Measurements from ENCODE around the gene DHTKD1. TPM values are rescaled to one million over a fixed set of nuclear protein-coding genes. Genes with fewer than 3 reads are reported as not detected.

DHTKD1 gene
- polyA plus RNA-seq, 1 of the 3 experiments (the other 2 are of a cell fraction) = 17.7 TPM

- Histone ChIP-seq H3K27me3 (ENCODE audit: insufficient read depth) (no peaks in the 10 kb centered on the region), H4K20me1 (ENCODE audit: insufficient read depth) (peaks cover 3% of the 10 kb centered on the region; the same call in 1 of the 2 replicates), H3K4me1 (ENCODE audit: control insufficient read depth in 1 of 2, insufficient read depth in 2 of 2, low read depth in 1 of 2, low read length in 1 of 2) (peaks cover 0 to 11% of the 10 kb centered on the region in 2 experiments; a peak in 1 of 4 replicates), H3F3A (replicated peaks; ENCODE audit: insufficient read depth) (peaks cover 6% of the 10 kb centered on the region), H3K79me2 (ENCODE audit: insufficient read depth) (peaks cover 94% of the 10 kb centered on the region), H3K9me3 (no peaks in the 10 kb centered on the region), H3K27ac (ENCODE audit: low read depth in 2 of 2, low read length in 1 of 2) (no peak overlapping the region), H3K4me3 (ENCODE audit: low read depth in 2 of 2, low read length in 1 of 2) (no peak overlapping the region), H3K9me2 (no peaks in the 10 kb centered on the region), H3K4me2 (no peak overlapping the region), H2AFZ (ENCODE audit: low read depth) (no peak overlapping the region), H3K9ac (no peak overlapping the region), H3K36me3 (replicated peaks in 1 of 2; ENCODE audit: control insufficient read depth in 1 of 2, insufficient read depth in 2 of 2, low read length in 1 of 2) (peaks cover 3 to 16% of the 10 kb centered on the region in 2 experiments)
- ChIA-PET CTCF (interaction anchor here (0.6 kb wide), 1 partner anchor 1190 kb away, joined by 4 read pairs; no protein-coding TSS in a partner anchor), POLR2A (no interaction called here)
- no peak for TF ChIP-seq FOXJ3 (CRISPR knock-in tag; IDR thresholded peaks at IDR 0.05)
- no peak for TF ChIP-seq ELF1 (IDR thresholded peaks at IDR 0.05)
- no peak for TF ChIP-seq PBX3 (IDR thresholded peaks at IDR 0.05)
- TF ChIP-seq JUND (IDR thresholded peaks at IDR 0.05) = no peak
- TF ChIP-seq REST (IDR thresholded peaks at IDR 0.05; ENCODE audit: low read depth, low read length) = no peak
- TF ChIP-seq POLR2AphosphoS5 (IDR thresholded peaks at IDR 0.05; ENCODE audit: low read depth, low read length) = no peak
- TF ChIP-seq FOSL2 (IDR thresholded peaks at IDR 0.05; ENCODE audit: borderline replicate concordance, low read depth) = no peak
- TF ChIP-seq RAD21 (IDR thresholded peaks at IDR 0.05; ENCODE audit: low read length) = no peak
- TF ChIP-seq RXRA (IDR thresholded peaks at IDR 0.05; ENCODE audit: borderline replicate concordance, low read depth) = no peak
- no peak for TF ChIP-seq RFX5 (IDR thresholded peaks at IDR 0.05; ENCODE audit: low read length)
- no peak for TF ChIP-seq TEAD4 (IDR thresholded peaks at IDR 0.05; ENCODE audit: borderline replicate concordance, insufficient read depth)
- no peak for DNase-seq
- 100% methylated on average over 2 of the region's 2 CpGs for WGBS (ENCODE audit: low lambda C conversion rate)
Measured at GRCh38 chr10:12020574-12020973, 48.2 kb upstream of the DHTKD1 start.

- Histone ChIP-seq H3F3A (replicated peaks; ENCODE audit: insufficient read depth) (peaks cover 6% of the 10 kb centered on the region), H3K36me3 (replicated peaks in 1 of 2; ENCODE audit: control insufficient read depth in 1 of 2, insufficient read depth in 2 of 2, low read length in 1 of 2) (peaks cover 5 to 34% of the 10 kb centered on the region in 2 experiments), H3K9me3 (no peaks in the 10 kb centered on the region), H3K27me3 (ENCODE audit: insufficient read depth) (no peaks in the 10 kb centered on the region), H3K4me3 (ENCODE audit: low read depth in 2 of 2, low read length in 1 of 2) (no peak overlapping the region), H3K9ac (no peak overlapping the region), H2AFZ (ENCODE audit: low read depth) (no peak overlapping the region), H3K4me2 (no peak overlapping the region), H3K4me1 (ENCODE audit: control insufficient read depth in 1 of 2, insufficient read depth in 2 of 2, low read depth in 1 of 2, low read length in 1 of 2) (peaks cover 0 to 11% of the 10 kb centered on the region in 2 experiments; a peak in 1 of 4 replicates), H4K20me1 (ENCODE audit: insufficient read depth) (peaks cover 7% of the 10 kb centered on the region; the same call in 1 of the 2 replicates), H3K9me2 (no peaks in the 10 kb centered on the region), H3K27ac (ENCODE audit: low read depth in 2 of 2, low read length in 1 of 2) (no peak overlapping the region), H3K79me2 (ENCODE audit: insufficient read depth) (peaks cover 95% of the 10 kb centered on the region)
- ChIA-PET CTCF (interaction anchor here (1.0 kb wide), 1 partner anchor 36 kb away, joined by 3 read pairs; no protein-coding TSS in a partner anchor), POLR2A (no interaction called here)
- DNase-seq = no peak
- 93% methylated on average over 1 of the region's 1 CpG for WGBS (ENCODE audit: low lambda C conversion rate)
- TF ChIP-seq ZBTB33 (IDR thresholded peaks at IDR 0.05; ENCODE audit: borderline replicate concordance, low read depth) (no peak), MAX (IDR thresholded peaks at IDR 0.05; ENCODE audit: low read depth) (no peak), GABPA (IDR thresholded peaks at IDR 0.05; ENCODE audit: low read depth) (no peak), TAF1 (IDR thresholded peaks at IDR 0.05; ENCODE audit: borderline replicate concordance, low read depth, low read length) (no peak), FOXJ3 (CRISPR knock-in tag; IDR thresholded peaks at IDR 0.05) (no peak), SIN3A (IDR thresholded peaks at IDR 0.05; ENCODE audit: borderline replicate concordance, low read depth, low read length) (no peak), MEF2A (IDR thresholded peaks at IDR 0.05; ENCODE audit: borderline replicate concordance, low read depth) (no peak)
Measured at GRCh38 chr10:12022580-12023257, 46.0 kb upstream of the DHTKD1 start.
